ENCODE results near the gene ZNF134. TPM values are rescaled to one million over a fixed set of nuclear protein-coding genes. Genes with fewer than 3 reads are reported as not detected.

ZNF134 gene
- total and polyA plus RNA-seq, 8 donors = 2.3 to 9.8 (median 5.8) TPM

DNA sequence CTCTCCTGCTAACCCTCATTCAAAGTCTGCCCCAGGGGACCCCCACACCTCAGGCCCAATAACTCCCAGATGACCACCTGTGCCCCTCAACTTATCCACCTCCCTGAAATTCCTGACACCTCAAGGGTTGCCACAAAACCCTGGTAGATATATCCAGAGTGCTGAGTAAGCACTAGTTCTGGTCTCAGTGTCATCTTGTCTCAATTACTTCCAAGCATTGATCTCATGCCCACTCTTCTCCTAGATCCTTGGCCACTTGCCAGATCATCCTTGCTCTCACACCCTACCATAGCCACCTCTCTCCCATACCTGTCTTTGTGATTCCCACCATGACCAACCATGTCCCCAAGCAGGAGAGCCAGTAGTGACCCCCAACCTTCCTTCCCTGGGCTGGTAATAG, 37.4 kb upstream of the ZNF134 start:
- no peaks in the 10 kb centered on the region for H3K27me3 ChIP-seq
- ATAC-seq (no peak), DNase-seq (no peak), FAIRE-seq (no peak)
- intact Hi-C loops (cut with DNase I) = no loop called here
- no peak overlapping the region for H3K4me3 ChIP-seq
- peaks cover 6 to 35% (median 28%) of the 10 kb centered on the region in 3 donors for H3K36me3 ChIP-seq
- peaks cover 0 to 6% (median 4%) of the 10 kb centered on the region in 3 donors for H3K4me1 ChIP-seq
- TF ChIP-seq, protein P1, sequence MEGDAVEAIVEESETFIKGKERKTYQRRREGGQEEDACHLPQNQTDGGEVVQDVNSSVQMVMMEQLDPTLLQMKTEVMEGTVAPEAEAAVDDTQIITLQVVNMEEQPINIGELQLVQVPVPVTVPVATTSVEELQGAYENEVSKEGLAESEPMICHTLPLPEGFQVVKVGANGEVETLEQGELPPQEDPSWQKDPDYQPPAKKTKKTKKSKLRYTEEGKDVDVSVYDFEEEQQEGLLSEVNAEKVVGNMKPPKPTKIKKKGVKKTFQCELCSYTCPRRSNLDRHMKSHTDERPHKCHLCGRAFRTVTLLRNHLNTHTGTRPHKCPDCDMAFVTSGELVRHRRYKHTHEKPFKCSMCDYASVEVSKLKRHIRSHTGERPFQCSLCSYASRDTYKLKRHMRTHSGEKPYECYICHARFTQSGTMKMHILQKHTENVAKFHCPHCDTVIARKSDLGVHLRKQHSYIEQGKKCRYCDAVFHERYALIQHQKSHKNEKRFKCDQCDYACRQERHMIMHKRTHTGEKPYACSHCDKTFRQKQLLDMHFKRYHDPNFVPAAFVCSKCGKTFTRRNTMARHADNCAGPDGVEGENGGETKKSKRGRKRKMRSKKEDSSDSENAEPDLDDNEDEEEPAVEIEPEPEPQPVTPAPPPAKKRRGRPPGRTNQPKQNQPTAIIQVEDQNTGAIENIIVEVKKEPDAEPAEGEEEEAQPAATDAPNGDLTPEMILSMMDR (IDR thresholded peaks at IDR 0.05) = no peak
- H3K9me3 ChIP-seq = peaks cover 0 to 18% (median 0%) of the 10 kb centered on the region in 4 donors
- H3K27ac ChIP-seq = no peak overlapping the region

DNA sequence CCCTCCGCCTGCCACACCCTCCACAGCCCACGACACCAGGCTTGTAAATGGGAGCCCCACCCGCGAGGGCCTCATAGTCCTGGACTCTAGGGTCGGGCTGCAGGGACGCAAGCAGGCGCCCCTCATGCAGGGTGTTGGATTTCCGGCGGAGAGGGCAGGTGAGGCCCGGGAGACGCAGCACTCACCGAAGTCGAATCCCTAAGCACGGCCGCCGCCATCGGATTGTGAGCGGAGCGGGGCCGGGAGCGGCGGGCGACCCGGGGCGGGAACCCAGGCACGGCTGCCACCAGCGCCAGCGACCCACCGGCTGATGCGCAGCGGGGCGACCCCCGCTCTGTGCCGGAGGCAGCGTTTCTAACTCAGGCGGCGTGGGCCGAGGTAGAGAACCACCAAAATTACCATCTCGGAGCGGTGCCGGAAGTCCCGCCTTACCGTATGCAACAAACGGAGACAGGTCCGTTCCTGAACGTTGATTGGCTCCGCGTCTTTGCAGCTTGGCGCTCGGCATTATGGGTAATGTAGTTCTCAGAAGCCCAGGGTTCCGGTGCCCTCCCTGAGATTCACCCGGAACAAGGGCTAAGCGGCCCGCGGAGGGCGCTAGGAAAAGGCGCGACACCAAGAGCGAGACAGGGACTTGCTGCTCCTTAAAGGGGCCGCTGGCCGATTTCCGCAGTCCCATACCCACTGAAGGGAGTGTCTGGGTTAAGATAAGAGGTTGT, 35.4 kb upstream of the ZNF134 start, which contains the start of gene ZNF416:
Gene ZNF416, minus strand, starts transcription at position 425 of the 719 bp plus-strand sequence. Its CDS starts 207 bp downstream, at position 218.
- ATAC-seq = peak; percentile 99 to 100 (median 100)
- FAIRE-seq = peak; percentile 97
- peak; percentile 89 to 97 (median 96) for DNase-seq
- Histone ChIP-seq H3K27me3 (no peaks in the 10 kb centered on the region), H3K4me3 (peak within 1 kb of the TSS; percentile 93 to 99 (median 96)), H3K9me3 (peaks cover 0 to 11% (median 0%) of the 10 kb centered on the region in 4 donors), H3K27ac (peak within 1 kb of the TSS in 3 of 4 donors; percentile 8 to 48 (median 48)), H3K4me1 (peaks cover 0 to 6% (median 4%) of the 10 kb centered on the region in 3 donors), H3K36me3 (peaks cover 6 to 20% (median 16%) of the 10 kb centered on the region in 3 donors)
- TF ChIP-seq, protein P1 (IDR thresholded peaks at IDR 0.05) = no peak
- 0 to 1% methylated on average over 61 to 62 of the region's 62 CpGs for WGBS, 2 donors
- intact Hi-C loops (cut with DNase I) = no loop called here

DNA sequence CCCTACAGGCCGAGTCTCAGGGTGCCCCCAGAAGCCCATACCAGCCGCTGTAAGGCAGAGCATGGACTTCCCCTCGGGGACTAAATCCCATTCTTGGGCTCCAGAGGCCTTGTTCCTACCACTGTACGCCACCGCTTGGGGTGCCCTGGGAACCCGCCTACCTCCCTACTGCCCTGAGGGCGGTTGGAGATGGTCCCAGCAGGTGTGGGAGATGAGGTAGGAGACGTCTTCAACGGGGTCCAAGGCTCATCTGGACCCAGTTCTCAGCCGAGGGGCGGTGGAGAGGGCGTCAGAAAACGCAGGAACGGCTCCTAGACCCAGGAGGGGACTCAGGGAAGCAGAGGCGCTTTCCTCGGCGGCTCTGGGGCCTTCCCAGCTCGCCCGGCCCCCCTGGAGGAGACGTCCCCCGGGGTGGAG, 30.9 kb upstream of the ZNF134 start:
- peak overlapping the region in 2 of 4 donors; percentile 34 to 61 for H3K4me3 ChIP-seq
- TF ChIP-seq, protein P1 (IDR thresholded peaks at IDR 0.05) = no peak
- peak in 1 of 6 donors; percentile 43 for DNase-seq

DNA sequence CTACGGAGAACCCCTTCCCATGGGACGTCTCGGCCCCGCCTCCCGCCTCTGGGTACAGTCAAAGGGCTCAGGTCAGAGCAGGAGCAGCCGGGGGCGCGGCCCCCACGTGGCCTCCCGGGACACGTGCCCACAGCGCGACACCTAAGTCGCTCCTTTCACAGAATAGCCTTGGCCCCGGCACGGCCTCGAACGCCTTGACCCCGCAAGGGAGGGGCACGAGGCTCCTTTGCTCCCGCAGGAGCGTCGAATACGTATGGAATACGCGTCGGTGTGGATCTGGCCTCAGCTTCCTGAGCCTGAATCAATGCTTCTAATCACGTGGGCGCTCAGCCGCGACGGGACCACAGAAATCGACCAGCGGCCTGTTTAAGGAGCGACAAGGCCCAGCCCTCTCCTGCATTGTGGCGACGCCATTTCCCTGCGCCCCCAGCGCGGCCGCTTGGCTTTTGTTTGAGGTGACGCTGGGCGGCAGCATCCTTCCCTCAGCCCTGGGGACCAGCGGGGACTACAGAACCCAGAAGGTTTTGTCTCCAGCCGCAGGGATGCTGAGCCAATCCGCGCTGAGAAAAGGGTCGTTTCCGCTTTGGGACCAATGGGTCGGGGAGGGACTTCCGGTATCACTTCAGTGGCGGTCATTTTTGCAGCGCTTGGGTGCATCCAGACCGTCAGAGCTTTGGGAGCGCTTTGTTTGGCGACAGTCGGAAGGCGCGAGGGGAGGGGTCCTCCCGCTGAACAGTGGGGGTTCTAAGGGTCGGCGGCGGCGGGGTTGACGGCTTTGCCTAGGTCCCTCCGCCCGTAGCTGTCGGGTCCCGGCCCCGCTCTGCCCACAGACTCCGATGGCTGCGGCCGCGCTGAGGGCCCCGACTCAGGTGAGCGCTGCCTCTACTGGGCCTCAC, 30.3 kb upstream of the ZNF134 start, which contains the start of gene ZIK1:
Gene ZIK1, plus strand, starts transcription at position 625 of the 896 bp plus-strand sequence. Its CDS starts 212 bp downstream, at position 837.
- TF ChIP-seq, protein P1 (IDR thresholded peaks at IDR 0.05) = no peak
- Histone ChIP-seq H3K36me3 (peaks cover 0 to 3% (median 0%) of the 10 kb centered on the region in 3 donors), H3K27ac (no peak within 1 kb of the TSS), H3K9me3 (no peaks in the 10 kb centered on the region), H3K27me3 (no peaks in the 10 kb centered on the region), H3K4me1 (no peaks in the 10 kb centered on the region), H3K4me3 (peak within 1 kb of the TSS; percentile 32 to 61 (median 34))
- intact Hi-C loops (cut with DNase I) = no loop called here
- WGBS, 2 donors = 2% methylated on average over 63 to 76 of the region's 76 CpGs
- FAIRE-seq (no peak), ATAC-seq (peak; percentile 84 to 97 (median 96)), DNase-seq (peak; percentile 66 to 87 (median 74))

More for the DNA sequence above, 30.9 kb upstream of the ZNF134 start:
- Histone ChIP-seq H3K27ac (no peak overlapping the region), H3K4me1 (peaks cover 0 to 2% (median 0%) of the 10 kb centered on the region in 3 donors), H3K36me3 (no peaks in the 10 kb centered on the region), H3K9me3 (no peaks in the 10 kb centered on the region), H3K27me3 (no peaks in the 10 kb centered on the region)
- FAIRE-seq (no peak), ATAC-seq (no peak)
- intact Hi-C loops (cut with DNase I) = no loop called here
- WGBS, 2 donors = 27 to 29% methylated on average over 21 of the region's 21 CpGs

All from pancreas (tissue), 10 donors.